HUES64 (cell line): Measurements from ENCODE around the gene IWS1.
"Not testable (repeated sequence)": the region's sequence is repeated elsewhere in the genome, so short reads cannot be mapped to it uniquely, and the experiment has no call there.

ENCODE experiments used
- H3K27ac ChIP-seq: 2 replicates; pipeline ENCODE4 v1.7.0; 2013; ENCODE audit warnings: low read depth, low read length, inconsistent platforms
- H3K27me3 ChIP-seq: 2 replicates; pipeline ENCODE4 v1.6.1; 2013; ENCODE audit warnings: mild to moderate bottlenecking, low read length; ENCODE audit not compliant: insufficient read depth
- H3K36me3 ChIP-seq: 2 replicates; pipeline ENCODE4 v1.6.1; 2013; ENCODE audit warnings: mild to moderate bottlenecking, low read length; ENCODE audit not compliant: insufficient read depth
- H3K4me1 ChIP-seq: 2 replicates; pipeline ENCODE4 v1.6.1; 2013; ENCODE audit warnings: mild to moderate bottlenecking, low read length, moderate library complexity; ENCODE audit not compliant: insufficient read depth
- H3K4me3 ChIP-seq: 2 replicates; pipeline ENCODE4 v1.5.1; 2013; ENCODE audit warnings: mild to moderate bottlenecking, low read length, moderate library complexity
- H3K9ac ChIP-seq: 2 replicates; pipeline ENCODE4 v1.6.1; 2013; ENCODE audit warnings: mild to moderate bottlenecking, low read depth, low read length
- H3K9me3 ChIP-seq: 2 replicates; pipeline ENCODE4 v1.6.1; 2013; ENCODE audit warnings: low read depth, low read length; ENCODE audit not compliant: insufficient read depth
- WGBS: fragments of 150-250, 120-280 bp; methylation state at CpG from one replicate; pipeline ENCODE4 v1.1.7; 2013; ENCODE audit warnings: missing lambda C conversion rate; 5-methylcytosine and 5-hydroxymethylcytosine counted together

Gene IWS1

DNA sequence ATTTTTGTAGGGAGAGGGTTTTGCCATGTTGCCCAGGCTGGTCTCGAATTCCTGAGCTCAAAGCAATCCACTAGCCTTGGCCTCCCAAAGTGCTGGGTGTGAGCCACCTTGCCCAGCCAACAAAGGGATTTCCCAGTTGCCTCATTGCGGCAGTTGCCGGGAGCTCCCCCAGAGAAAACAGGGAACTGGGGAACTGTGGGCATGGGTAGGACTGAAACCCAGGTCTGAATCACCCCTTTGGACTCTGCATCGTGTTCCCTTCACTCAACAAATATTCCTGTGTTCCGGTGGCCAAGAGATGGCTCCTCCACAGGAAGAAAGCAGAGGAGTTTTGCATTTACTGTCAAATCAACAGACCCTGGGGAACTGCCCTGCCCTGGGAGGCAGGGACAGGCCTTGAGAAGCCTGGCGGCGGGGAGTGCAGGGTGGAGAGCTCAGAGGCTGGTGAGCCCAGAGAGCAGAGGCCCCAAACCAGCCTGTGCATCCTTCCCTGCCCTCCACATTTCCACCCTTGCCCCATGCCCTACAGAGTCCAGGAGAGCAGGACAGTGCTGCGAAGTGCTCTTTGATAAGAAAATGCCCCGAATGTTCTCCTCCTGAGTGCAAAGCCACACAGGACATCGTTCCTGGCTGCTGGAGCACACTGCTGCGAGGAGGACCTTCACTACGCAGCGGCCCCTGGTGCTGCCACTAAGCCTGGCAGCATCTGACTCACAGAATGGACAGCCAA lies 34.1 kb upstream of the IWS1 start:
- 87% methylated on average over 13 of the region's 13 CpGs for WGBS
- Histone ChIP-seq H3K4me3 (no peak overlapping the region), H3K9ac (no peak overlapping the region), H3K27ac (no peak overlapping the region), H3K27me3 (no peaks in the 10 kb centered on the region), H3K9me3 (no peaks in the 10 kb centered on the region), H3K36me3 (no peaks in the 10 kb centered on the region), H3K4me1 (peaks cover 11% of the 10 kb centered on the region)

DNA sequence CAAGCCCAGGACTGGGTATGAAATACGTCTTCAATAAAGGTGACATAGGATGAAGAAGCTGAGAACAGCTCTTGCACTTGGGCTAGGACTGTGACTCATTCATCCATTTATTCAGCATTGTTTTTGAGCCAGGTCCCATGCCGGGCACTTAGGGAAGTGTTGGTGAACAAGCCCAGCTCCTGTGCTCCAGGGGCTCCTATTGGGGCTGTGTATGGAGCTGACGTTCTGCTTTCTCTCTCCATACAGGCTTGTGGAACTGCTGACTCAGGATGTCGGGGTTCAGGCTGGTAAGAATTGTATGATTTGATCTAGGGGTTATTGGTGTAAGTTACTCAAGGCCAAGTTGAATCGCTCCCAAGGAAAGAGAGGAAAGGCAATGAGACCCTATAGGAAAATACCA lies 33.2 kb upstream of the IWS1 start:
- Histone ChIP-seq H3K27me3 (no peaks in the 10 kb centered on the region), H3K9me3 (no peaks in the 10 kb centered on the region), H3K9ac (no peak overlapping the region), H3K4me3 (no peak overlapping the region), H3K36me3 (no peaks in the 10 kb centered on the region), H3K4me1 (peaks cover 11% of the 10 kb centered on the region), H3K27ac (no peak overlapping the region)
- WGBS, result 84% methylated on average over 5 of the region's 5 CpGs

DNA sequence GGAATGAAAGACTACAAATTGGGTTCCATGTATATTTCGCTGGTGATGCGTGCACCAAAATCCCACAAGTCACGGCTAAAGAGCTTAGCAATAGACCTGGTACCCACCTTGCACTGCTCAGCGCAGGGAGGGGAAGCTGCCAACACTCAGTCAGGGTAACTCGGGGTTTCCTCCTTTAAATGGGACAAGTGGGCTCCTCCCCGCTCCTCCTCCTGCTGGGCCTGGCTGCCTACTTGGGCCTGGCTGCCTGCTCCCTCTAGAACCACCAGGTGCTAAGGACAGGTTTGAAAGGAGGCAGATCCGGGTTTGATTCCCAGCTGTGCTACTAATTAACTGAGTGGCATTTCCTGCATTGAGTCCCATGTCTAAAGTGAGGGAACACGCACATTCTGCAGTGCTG lies 32.6 kb upstream of the IWS1 start:
- no peak overlapping the region for H3K4me3 ChIP-seq
- WGBS, result 87% methylated on average over 8 of the region's 8 CpGs
- H3K9ac ChIP-seq, result no peak overlapping the region
- H3K27ac ChIP-seq, result no peak overlapping the region
- no peaks in the 10 kb centered on the region for H3K27me3 ChIP-seq
- H3K36me3 ChIP-seq, result no peaks in the 10 kb centered on the region
- peaks cover 11% of the 10 kb centered on the region for H3K4me1 ChIP-seq
- H3K9me3 ChIP-seq, result no peaks in the 10 kb centered on the region

DNA sequence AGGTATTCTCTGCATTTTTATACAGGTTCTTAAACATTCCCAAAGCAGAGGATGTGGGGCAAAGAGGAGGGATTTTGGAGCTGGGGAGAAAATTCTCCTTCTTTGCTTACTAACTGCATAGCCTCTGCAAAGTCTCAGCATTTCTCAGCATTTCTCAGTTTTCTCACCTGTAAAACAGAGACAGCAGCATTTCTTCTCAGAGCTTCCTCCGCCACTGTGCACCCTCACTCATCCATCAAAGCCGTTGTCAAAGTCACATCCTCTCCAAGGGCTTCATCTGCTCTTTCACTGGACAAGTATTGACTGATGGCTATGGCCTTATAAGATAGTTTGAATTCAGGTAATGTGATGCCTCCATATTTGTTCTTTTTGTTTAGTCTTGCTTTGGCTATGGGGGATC lies 26.6 kb upstream of the IWS1 start:
- WGBS, result 97% methylated on average over 2 of the region's 2 CpGs
- H3K9me3 ChIP-seq, result no peaks in the 10 kb centered on the region
- no peaks in the 10 kb centered on the region for H3K36me3 ChIP-seq
- H3K27ac ChIP-seq, result no peak overlapping the region
- H3K9ac ChIP-seq, result no peak overlapping the region
- peaks cover 1% of the 10 kb centered on the region; the same call in 1 of the 2 replicates for H3K27me3 ChIP-seq
- no peaks in the 10 kb centered on the region for H3K4me1 ChIP-seq
- H3K4me3 ChIP-seq, result no peak overlapping the region

DNA sequence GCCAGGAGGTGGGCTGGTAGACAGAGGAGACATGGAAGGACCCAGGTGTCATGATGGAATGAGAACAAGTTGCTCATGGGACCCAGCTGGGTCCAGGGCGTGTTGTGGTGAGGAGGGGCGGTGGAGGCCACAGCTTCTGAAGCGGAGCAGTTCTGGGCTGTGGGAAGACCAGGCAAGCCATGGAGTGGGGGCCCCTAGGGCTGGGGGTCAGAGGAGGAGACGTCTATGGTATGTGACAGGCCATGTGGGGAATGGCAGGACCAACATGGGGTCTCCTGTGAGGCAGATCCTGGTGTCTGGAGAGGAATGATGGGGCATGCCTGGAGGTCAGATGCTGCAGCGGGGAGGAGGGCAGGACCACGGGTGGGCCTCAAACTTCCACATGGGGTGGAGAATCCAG lies 26.0 kb upstream of the IWS1 start:
- Histone ChIP-seq H3K4me1 (no peaks in the 10 kb centered on the region), H3K27ac (no peak overlapping the region), H3K27me3 (peaks cover 3% of the 10 kb centered on the region; the same call in 1 of the 2 replicates), H3K4me3 (no peak overlapping the region), H3K9ac (no peak overlapping the region), H3K36me3 (no peaks in the 10 kb centered on the region), H3K9me3 (no peaks in the 10 kb centered on the region)
- WGBS, result 90% methylated on average over 6 of the region's 6 CpGs

DNA sequence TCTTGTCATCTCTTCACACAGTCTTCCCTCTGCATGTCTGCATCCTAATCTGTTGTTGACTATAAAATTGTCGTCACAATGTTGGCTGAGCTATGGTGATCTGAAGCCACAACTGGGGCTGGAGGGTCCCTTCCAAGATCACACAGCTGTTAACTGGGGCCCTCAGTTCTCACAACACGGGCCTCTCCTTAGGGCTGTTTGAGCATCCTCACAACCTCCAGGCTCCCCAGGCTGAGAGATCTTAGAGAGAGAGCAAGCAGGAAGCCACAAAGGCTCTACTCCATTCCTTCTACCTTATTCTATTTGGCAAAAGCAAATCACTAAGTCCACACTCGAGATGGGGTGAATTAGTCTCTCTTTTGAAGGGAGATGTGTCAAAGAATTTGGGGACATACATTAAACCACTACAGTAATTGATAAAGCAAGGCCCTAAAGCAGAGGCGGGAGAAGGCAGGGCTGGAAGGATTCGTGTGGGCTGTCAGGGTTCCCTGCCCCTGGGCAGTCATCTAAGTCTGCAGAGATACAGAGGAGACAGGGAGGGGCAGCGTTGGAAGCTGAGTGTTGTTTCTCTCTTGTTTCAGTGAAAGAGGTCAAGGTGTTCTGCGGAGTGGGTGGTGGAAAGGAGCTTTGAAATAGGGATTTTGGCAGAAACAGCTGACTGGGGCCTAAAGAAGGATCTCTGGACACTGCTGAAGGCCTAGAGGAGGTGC lies 25.1 kb upstream of the IWS1 start:
- H3K27me3 ChIP-seq, result peaks cover 3% of the 10 kb centered on the region; the same call in 1 of the 2 replicates
- WGBS, result 81% methylated on average over 6 of the region's 7 CpGs
- H3K9me3 ChIP-seq, result no peaks in the 10 kb centered on the region
- no peaks in the 10 kb centered on the region for H3K4me1 ChIP-seq
- H3K36me3 ChIP-seq, result no peaks in the 10 kb centered on the region
- H3K4me3 ChIP-seq, result no peak overlapping the region
- no peak overlapping the region for H3K9ac ChIP-seq
- H3K27ac ChIP-seq, result no peak overlapping the region

DNA sequence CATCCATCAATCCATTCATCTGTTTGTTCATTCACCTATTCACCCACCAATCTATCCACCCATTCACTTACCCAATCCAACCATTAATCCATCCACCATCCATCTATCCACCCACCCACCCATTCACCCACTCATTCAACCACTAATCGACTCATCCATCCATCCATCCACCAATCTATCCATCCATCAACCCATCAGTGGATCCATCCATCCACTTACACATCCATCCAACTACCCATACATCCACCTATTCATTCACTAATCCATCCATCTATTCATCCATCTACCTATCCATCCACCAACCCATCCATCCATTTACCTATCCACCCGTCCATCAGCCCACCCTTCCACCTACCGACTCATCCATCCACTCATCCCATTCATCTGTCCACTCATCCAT lies 20.5 kb upstream of the IWS1 start:
- 86% methylated on average over 3 of the region's 3 CpGs for WGBS
- H3K4me1 ChIP-seq, result no peaks in the 10 kb centered on the region
- H3K9me3 ChIP-seq, result no peaks in the 10 kb centered on the region
- H3K4me3 ChIP-seq, result no peak overlapping the region
- no peaks in the 10 kb centered on the region for H3K36me3 ChIP-seq
- H3K27me3 ChIP-seq, result peaks cover 3% of the 10 kb centered on the region; the same call in 1 of the 2 replicates
- no peak overlapping the region for H3K27ac ChIP-seq
- no peak overlapping the region for H3K9ac ChIP-seq

DNA sequence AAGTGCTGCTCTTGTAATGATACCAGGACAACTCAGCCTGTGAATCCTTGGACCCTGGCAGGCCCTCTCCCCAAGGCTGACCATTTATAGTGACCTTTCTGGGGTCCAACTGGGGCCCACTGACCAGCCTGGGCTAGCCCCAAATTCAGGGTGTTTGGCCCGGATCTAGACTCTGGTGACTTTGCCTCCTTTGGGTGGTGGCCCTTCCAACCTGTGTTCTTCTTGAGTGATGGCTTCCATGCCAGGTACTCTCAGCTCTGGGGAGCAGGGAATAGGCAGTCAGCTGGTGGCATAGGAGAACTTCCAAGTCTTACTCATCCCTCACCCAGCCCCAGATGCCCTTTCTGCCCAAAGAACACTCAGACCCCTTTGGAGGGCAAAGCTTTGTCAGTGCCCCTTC lies 19.5 kb upstream of the IWS1 start:
- Histone ChIP-seq H3K9ac (no peak overlapping the region), H3K4me3 (no peak overlapping the region), H3K9me3 (no peaks in the 10 kb centered on the region), H3K27me3 (peaks cover 3% of the 10 kb centered on the region; the same call in 1 of the 2 replicates), H3K4me1 (no peaks in the 10 kb centered on the region), H3K27ac (no peak overlapping the region), H3K36me3 (no peaks in the 10 kb centered on the region)
- WGBS, result 90% methylated on average over 1 of the region's 1 CpG

DNA sequence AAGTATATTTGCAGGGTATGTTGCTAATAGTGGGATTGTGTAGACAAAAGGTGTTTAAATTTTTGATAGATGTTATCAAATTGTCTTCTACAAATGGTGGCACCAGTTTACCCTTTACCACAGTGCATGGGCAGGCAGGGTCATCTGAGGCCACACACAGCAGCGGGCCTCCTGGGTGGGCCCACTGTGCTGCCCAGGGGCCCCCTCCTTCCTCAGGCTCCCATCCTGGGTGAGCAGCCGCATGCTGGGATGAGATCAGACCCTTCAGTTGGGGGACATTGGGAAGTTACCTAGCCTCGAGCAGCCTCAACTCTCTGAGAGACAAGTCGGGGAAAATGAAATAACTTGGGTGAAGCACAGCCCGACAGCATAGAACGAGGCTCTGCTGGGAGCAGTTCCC lies 18.9 kb upstream of the IWS1 start:
- WGBS, result 80% methylated on average over 6 of the region's 6 CpGs
- Histone ChIP-seq H3K36me3 (no peaks in the 10 kb centered on the region), H3K27me3 (peaks cover 3% of the 10 kb centered on the region; the same call in 1 of the 2 replicates), H3K4me1 (no peaks in the 10 kb centered on the region), H3K9ac (no peak overlapping the region), H3K9me3 (no peaks in the 10 kb centered on the region), H3K27ac (no peak overlapping the region), H3K4me3 (no peak overlapping the region)

DNA sequence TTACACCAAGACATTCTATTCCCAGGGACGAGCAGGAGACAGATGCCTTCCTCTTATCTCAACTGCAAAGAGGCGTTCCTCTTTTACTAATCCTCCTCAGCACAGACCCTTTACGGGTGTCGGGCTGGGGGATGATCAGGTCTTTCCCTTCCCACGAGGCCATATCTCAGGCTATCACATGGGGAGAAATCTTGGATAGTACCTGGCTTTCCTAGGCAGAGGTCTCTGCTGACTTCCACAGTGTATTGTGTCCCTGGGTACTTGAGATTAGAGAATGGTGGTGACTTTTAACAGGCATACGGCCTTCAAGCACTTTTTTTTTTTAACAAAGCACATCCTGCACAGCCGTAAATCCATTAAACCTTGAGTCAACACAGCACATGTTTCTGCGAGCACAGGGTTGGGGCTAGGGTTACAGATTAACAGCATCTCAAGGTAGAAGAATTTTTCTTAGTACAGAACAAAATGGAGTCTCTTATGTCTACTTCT lies 16.8 kb upstream of the IWS1 start:
- H3K9me3 ChIP-seq, H3K27ac ChIP-seq, H3K36me3 ChIP-seq, H3K4me1 ChIP-seq, H3K27me3 ChIP-seq, H3K9ac ChIP-seq, H3K4me3 ChIP-seq: not testable (repeated sequence)
- 75% methylated on average over 7 of the region's 8 CpGs for WGBS

DNA sequence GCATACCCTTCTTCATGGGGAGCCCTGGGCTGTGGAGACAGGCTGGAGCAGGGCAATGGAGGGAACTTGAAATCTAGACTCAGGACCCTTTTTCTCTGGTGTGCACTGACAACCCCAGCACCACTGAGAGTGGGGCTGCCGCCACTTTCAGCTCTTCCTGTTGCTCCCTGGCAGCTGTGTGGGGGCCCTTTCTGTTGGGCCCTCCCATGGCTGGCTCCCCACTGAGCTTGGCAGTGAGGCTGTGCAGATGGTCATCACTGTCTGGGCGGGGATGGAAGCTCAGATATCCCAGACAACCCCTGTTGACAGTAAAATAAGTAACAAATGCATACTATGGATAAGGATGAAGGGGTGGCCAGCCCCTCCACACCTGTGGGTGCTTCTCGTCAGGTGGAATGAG lies 15.9 kb upstream of the IWS1 start:
- Histone ChIP-seq H3K36me3 (no peaks in the 10 kb centered on the region), H3K27me3 (no peaks in the 10 kb centered on the region), H3K9ac (no peak overlapping the region), H3K4me1 (no peaks in the 10 kb centered on the region), H3K9me3 (no peaks in the 10 kb centered on the region), H3K27ac (no peak overlapping the region), H3K4me3 (no peak overlapping the region)
- 74% methylated on average over 2 of the region's 3 CpGs for WGBS
